ENCODE results near the gene MRPL23. TPM values are rescaled to one million over a fixed set of nuclear protein-coding genes. Genes with fewer than 3 reads are reported as not detected.

The MRPL23 gene
- total RNA-seq, 1 experiment from 2014 or later, result 109 TPM

- Mint-ChIP-seq H3K36me3 (ENCODE audit: insufficient read depth, unreplicated experiment) (no peaks in the 10 kb centered on the region), H3K9me3 (ENCODE audit: low read depth, unreplicated experiment) (no peaks in the 10 kb centered on the region), H3K4me3 (ENCODE audit: low read depth, unreplicated experiment) (no peak overlapping the region), H3K27ac (ENCODE audit: unreplicated experiment) (no peak overlapping the region), H3K27me3 (ENCODE audit: unreplicated experiment) (no peaks in the 10 kb centered on the region), H3K4me1 (ENCODE audit: low read depth, unreplicated experiment) (no peaks in the 10 kb centered on the region)
- CTCF ChIA-PET, result interaction anchor here (0.5 to 0.7 kb wide), 2 partner anchors 139 to 337 kb away, joined by 4 to 7 read pairs; no protein-coding TSS in a partner anchor
- DNase-seq, result no peak
- intact Hi-C loops (cut with micrococcal nuclease; ENCODE audit: unreplicated experiment), result no loop called here
- no peak for TF ChIP-seq CTCF (IDR thresholded peaks at IDR 0.05; ENCODE audit: unreplicated experiment)
- BruUV-seq (replicated peaks), result no TSS peak
Observed at GRCh38 chr11:1989953-1990352, 42.8 kb downstream of the MRPL23 start.

- Mint-ChIP-seq H3K4me3 (ENCODE audit: low read depth, unreplicated experiment) (no peak overlapping the region), H3K36me3 (ENCODE audit: insufficient read depth, unreplicated experiment) (no peaks in the 10 kb centered on the region), H3K4me1 (ENCODE audit: low read depth, unreplicated experiment) (no peaks in the 10 kb centered on the region), H3K27ac (ENCODE audit: unreplicated experiment) (no peak overlapping the region), H3K9me3 (ENCODE audit: low read depth, unreplicated experiment) (no peaks in the 10 kb centered on the region), H3K27me3 (ENCODE audit: unreplicated experiment) (no peaks in the 10 kb centered on the region)
- BruUV-seq (replicated peaks), result no TSS peak
- CTCF ChIA-PET, result interaction anchor here (0.6 kb wide), 1 partner anchor 300 kb away, joined by 3 read pairs; no protein-coding TSS in a partner anchor
- intact Hi-C loops (cut with micrococcal nuclease; ENCODE audit: unreplicated experiment), result no loop called here
- TF ChIP-seq CTCF (IDR thresholded peaks at IDR 0.05; ENCODE audit: unreplicated experiment), result no peak
- DNase-seq, result no peak
Observed at GRCh38 chr11:1990872-1991578, 43.9 kb downstream of the MRPL23 start.

GRCh38 chr11:1992111-1992510 is 45.0 kb downstream of the MRPL23 start:
- Mint-ChIP-seq H3K36me3 (ENCODE audit: insufficient read depth, unreplicated experiment) (no peaks in the 10 kb centered on the region), H3K4me1 (ENCODE audit: low read depth, unreplicated experiment) (no peaks in the 10 kb centered on the region), H3K4me3 (ENCODE audit: low read depth, unreplicated experiment) (no peak overlapping the region), H3K9me3 (ENCODE audit: low read depth, unreplicated experiment) (no peaks in the 10 kb centered on the region), H3K27ac (ENCODE audit: unreplicated experiment) (no peak overlapping the region), H3K27me3 (ENCODE audit: unreplicated experiment) (no peaks in the 10 kb centered on the region)
- no peak for TF ChIP-seq CTCF (IDR thresholded peaks at IDR 0.05; ENCODE audit: unreplicated experiment)
- DNase-seq, result no peak
- intact Hi-C loops (cut with micrococcal nuclease; ENCODE audit: unreplicated experiment), result no loop called here
- CTCF ChIA-PET, result no interaction called here
- no TSS peak for BruUV-seq (replicated peaks)

- TF ChIP-seq CTCF (IDR thresholded peaks at IDR 0.05; ENCODE audit: unreplicated experiment), result no peak
- intact Hi-C loops (cut with micrococcal nuclease; ENCODE audit: unreplicated experiment), result no loop called here
- CTCF ChIA-PET, result no interaction called here
Observed at GRCh38 chr11:1994121-1994520, 47.0 kb downstream of the MRPL23 start.

More at GRCh38 chr11:1994121-1994520, 47.0 kb downstream of the MRPL23 start:
- H3K4me3 Mint-ChIP-seq (ENCODE audit: low read depth, unreplicated experiment), result no peak overlapping the region
- no peaks in the 10 kb centered on the region for H3K9me3 Mint-ChIP-seq (ENCODE audit: low read depth, unreplicated experiment)
- no peaks in the 10 kb centered on the region for H3K27me3 Mint-ChIP-seq (ENCODE audit: unreplicated experiment)
- H3K4me1 Mint-ChIP-seq (ENCODE audit: low read depth, unreplicated experiment), result no peaks in the 10 kb centered on the region
- H3K36me3 Mint-ChIP-seq (ENCODE audit: insufficient read depth, unreplicated experiment), result no peaks in the 10 kb centered on the region
- no peak for DNase-seq
- no TSS peak for BruUV-seq (replicated peaks)
- no peak overlapping the region for H3K27ac Mint-ChIP-seq (ENCODE audit: unreplicated experiment)
